Glomerular visceral epithelial cell (primary cell): ENCODE data around the gene RLN2.
"Not testable (repeated sequence)": the region's sequence is repeated elsewhere in the genome, so short reads cannot be mapped to it uniquely, and the experiment has no call there.

Experiments
- DNase-seq: peaks from one replicate; pipeline ENCODE4 v3.0.0-alpha.2; 2016; ENCODE audit errors: extremely low spot score

The RLN2 gene

GRCh38 chr9:5303840-5304795 lies at the start of gene RLN2:
RLN2 (minus strand) TSS chr9:5304716; CDS start chr9:5304580, 136 bp downstream.
- DNase-seq, result not testable (repeated sequence)

- DNase-seq, result no peak
Measured at GRCh38 chr9:5354184-5354583, 49.7 kb upstream of the RLN2 start.

- no peak for DNase-seq
Measured at GRCh38 chr9:5352637-5353248, 48.2 kb upstream of the RLN2 start.

GRCh38 chr9:5338992-5339981 lies 34.8 kb upstream of the RLN2 start, which contains the start of gene RLN1:
RLN1 (minus strand) TSS chr9:5339876; CDS start chr9:5339746, 130 bp downstream.
- not testable (repeated sequence) for DNase-seq

GRCh38 chr9:5336688-5337087 lies 32.2 kb upstream of the RLN2 start:
- no peak for DNase-seq

GRCh38 chr9:5331276-5331675 lies 26.8 kb upstream of the RLN2 start:
- not testable (repeated sequence) for DNase-seq

GRCh38 chr9:5326893-5327548 lies 22.5 kb upstream of the RLN2 start:
- no peak for DNase-seq

GRCh38 chr9:5326187-5326586 lies 21.7 kb upstream of the RLN2 start:
- DNase-seq, result no peak

GRCh38 chr9:5321601-5322000 lies 17.1 kb upstream of the RLN2 start:
- DNase-seq, result not testable (repeated sequence)

- no peak for DNase-seq
Measured at GRCh38 chr9:5321058-5321457, 16.5 kb upstream of the RLN2 start.

- DNase-seq, result not testable (repeated sequence)
Measured at GRCh38 chr9:5316406-5316805, 11.9 kb upstream of the RLN2 start.

- no peak for DNase-seq
Measured at GRCh38 chr9:5315187-5315923, 10.8 kb upstream of the RLN2 start.

GRCh38 chr9:5310851-5311250 lies 6.3 kb upstream of the RLN2 start:
- DNase-seq, result no peak

GRCh38 chr9:5305741-5306140 lies 1.2 kb upstream of the RLN2 start:
- DNase-seq, result no peak

- DNase-seq, result no peak
Measured at GRCh38 chr9:5301544-5301943, 3.0 kb downstream of the RLN2 start.

GRCh38 chr9:5292141-5292540 lies 12.4 kb downstream of the RLN2 start:
- DNase-seq, result no peak

GRCh38 chr9:5288591-5288990 lies 15.9 kb downstream of the RLN2 start:
- DNase-seq, result no peak

- DNase-seq, result no peak
Measured at GRCh38 chr9:5286262-5286661, 18.3 kb downstream of the RLN2 start.

GRCh38 chr9:5278486-5278885 lies 26.0 kb downstream of the RLN2 start:
- DNase-seq, result no peak

- DNase-seq, result no peak
Measured at GRCh38 chr9:5274770-5275169, 29.7 kb downstream of the RLN2 start.
